Cerebellar cortex (tissue), 1 donor: ENCODE measurements around the gene KCNB1.

Experiments
- DNase-seq: peaks from one replicate; pipeline ENCODE4 v3.0.0-alpha.2; 2015; ENCODE audit warnings: low spot score

Gene KCNB1

GRCh38 chr20:49388744-49389143 is 93.7 kb downstream of the KCNB1 start:
- DNase-seq = no peak

GRCh38 chr20:49387581-49387939 is 94.9 kb downstream of the KCNB1 start:
- DNase-seq = no peak

- no peak for DNase-seq
Observed at GRCh38 chr20:49386848-49387580, 95.5 kb downstream of the KCNB1 start.

- peak; percentile 46 for DNase-seq
Observed at GRCh38 chr20:49385465-49385864, 97.0 kb downstream of the KCNB1 start.

- DNase-seq = peak; percentile 76
Observed at GRCh38 chr20:49384437-49385434, 97.7 kb downstream of the KCNB1 start.

- DNase-seq = peak; percentile 92
Observed at GRCh38 chr20:49381558-49382493, 100.6 kb downstream of the KCNB1 start.

GRCh38 chr20:49380337-49380780 is 102.1 kb downstream of the KCNB1 start:
- no peak for DNase-seq

- no peak for DNase-seq
Observed at GRCh38 chr20:49379338-49379737, 103.1 kb downstream of the KCNB1 start.

- DNase-seq = peak; percentile 33
Observed at GRCh38 chr20:49377326-49377725, 105.1 kb downstream of the KCNB1 start.

- DNase-seq = no peak
Observed at GRCh38 chr20:49375170-49375569, 107.3 kb downstream of the KCNB1 start.

- no peak for DNase-seq
Observed at GRCh38 chr20:49372095-49372734, 110.3 kb downstream of the KCNB1 start.

- no peak for DNase-seq
Observed at GRCh38 chr20:49368596-49368995, 113.9 kb downstream of the KCNB1 start.

- no peak for DNase-seq
Observed at GRCh38 chr20:49367113-49367512, 115.4 kb downstream of the KCNB1 start.

GRCh38 chr20:49366687-49367086 is 115.8 kb downstream of the KCNB1 start:
- DNase-seq = no peak

GRCh38 chr20:49361862-49362660 is 120.4 kb downstream of the KCNB1 start:
- DNase-seq = peak; percentile 53

GRCh38 chr20:49360242-49360968 is 122.1 kb downstream of the KCNB1 start:
- DNase-seq = no peak

- DNase-seq = no peak
Observed at GRCh38 chr20:49356676-49357075, 125.8 kb downstream of the KCNB1 start.

- no peak for DNase-seq
Observed at GRCh38 chr20:49354673-49355072, 127.8 kb downstream of the KCNB1 start.

GRCh38 chr20:49353348-49353747 is 129.1 kb downstream of the KCNB1 start:
- no peak for DNase-seq

GRCh38 chr20:49352751-49353150 is 129.7 kb downstream of the KCNB1 start:
- no peak for DNase-seq
